IPS DF 6.9 (cell line): Measurements from ENCODE around the gene GPC5.
"Not testable (repeated sequence)": the region's sequence is repeated elsewhere in the genome, so short reads cannot be mapped to it uniquely, and the experiment has no call there.

ENCODE experiments used
- DNase-seq: peaks from one replicate; pipeline ENCODE4 v3.0.0-alpha.2; 2013; ENCODE audit warnings: low read depth, low spot score
- H3K27ac ChIP-seq: one replicate; pipeline ENCODE4 v1.5.1; 2013; ENCODE audit warnings: low read length, control low read depth
- H3K27me3 ChIP-seq: 2 replicates; pipeline ENCODE4 v1.6.1; 2013; ENCODE audit warnings: mild to moderate bottlenecking, low read length; ENCODE audit not compliant: control insufficient read depth, insufficient read depth
- H3K36me3 ChIP-seq: 2 replicates; pipeline ENCODE4 v1.6.1; 2013; ENCODE audit warnings: low read length; ENCODE audit not compliant: control insufficient read depth, insufficient read depth
- H3K4me1 ChIP-seq: 2 replicates; pipeline ENCODE4 v1.6.1; 2013; ENCODE audit warnings: low read length; ENCODE audit not compliant: control insufficient read depth, insufficient read depth
- H3K4me3 ChIP-seq: 2 replicates; pipeline ENCODE4 v1.5.1; 2013; ENCODE audit warnings: mild to moderate bottlenecking, low read length
- H3K9me3 ChIP-seq: 2 replicates; pipeline ENCODE4 v1.6.1; 2013; ENCODE audit warnings: low read length, inconsistent platforms; ENCODE audit not compliant: control insufficient read depth, insufficient read depth
- WGBS: extraction: QIAGEN DNeasy Blood & Tissue Kit; methylation state at CpG from one replicate; pipeline ENCODE4 v1.1.7; 2013; ENCODE audit warnings: mixed read lengths, missing lambda C conversion rate; ENCODE audit not compliant: insufficient read length, insufficient coverage; 5-methylcytosine and 5-hydroxymethylcytosine counted together

The GPC5 gene

DNA sequence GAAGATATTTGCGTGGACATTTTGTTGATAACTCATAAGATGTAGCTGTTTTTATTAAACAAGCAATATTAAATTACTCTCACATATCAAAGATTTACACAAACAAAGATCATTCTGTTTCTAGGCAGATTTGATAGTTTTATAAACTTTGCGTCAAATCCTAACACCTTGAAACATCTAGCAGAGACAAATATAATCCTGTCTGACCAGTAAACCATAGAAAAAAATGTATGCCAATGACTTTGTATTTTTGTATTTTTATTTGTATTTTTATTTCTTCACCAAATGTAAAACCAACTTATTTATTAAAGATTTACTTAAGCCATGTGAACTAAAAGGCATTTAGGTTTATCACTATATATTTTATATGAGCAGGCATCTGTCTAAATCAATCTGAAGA is 494.6 kb downstream of the GPC5 start:
- H3K9me3 ChIP-seq, result no peaks in the 10 kb centered on the region
- WGBS, result no CpG with 5 or more reads among the region's 2 CpGs
- no peaks in the 10 kb centered on the region for H3K36me3 ChIP-seq
- no peaks in the 10 kb centered on the region for H3K27me3 ChIP-seq
- no peak overlapping the region for H3K27ac ChIP-seq
- DNase-seq, result no peak
- no peak overlapping the region for H3K4me3 ChIP-seq
- H3K4me1 ChIP-seq, result no peaks in the 10 kb centered on the region

DNA sequence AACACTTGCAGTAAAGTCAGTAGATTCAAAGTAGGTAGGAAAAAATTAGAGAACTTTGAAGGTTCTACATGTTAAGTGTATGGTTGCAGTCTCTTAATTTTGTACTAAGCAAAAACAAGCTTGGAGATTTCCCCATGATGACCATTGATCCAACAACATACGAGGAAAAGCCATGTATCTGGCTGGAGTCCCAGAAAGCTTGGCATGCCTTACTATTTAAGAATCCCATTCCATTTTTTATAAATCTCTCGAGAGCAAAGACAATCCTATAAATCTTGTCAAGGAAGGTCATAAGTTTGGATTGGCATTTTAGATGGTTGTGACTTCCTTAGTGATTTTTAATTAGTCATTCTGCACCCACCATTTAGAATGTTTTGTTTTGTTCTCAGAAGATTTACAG is 495.9 kb downstream of the GPC5 start:
- no peak overlapping the region for H3K27ac ChIP-seq
- WGBS, result no CpG with 5 or more reads among the region's 2 CpGs
- no peak for DNase-seq
- no peaks in the 10 kb centered on the region for H3K36me3 ChIP-seq
- no peaks in the 10 kb centered on the region for H3K4me1 ChIP-seq
- no peak overlapping the region for H3K4me3 ChIP-seq
- no peaks in the 10 kb centered on the region for H3K27me3 ChIP-seq
- no peaks in the 10 kb centered on the region for H3K9me3 ChIP-seq

DNA sequence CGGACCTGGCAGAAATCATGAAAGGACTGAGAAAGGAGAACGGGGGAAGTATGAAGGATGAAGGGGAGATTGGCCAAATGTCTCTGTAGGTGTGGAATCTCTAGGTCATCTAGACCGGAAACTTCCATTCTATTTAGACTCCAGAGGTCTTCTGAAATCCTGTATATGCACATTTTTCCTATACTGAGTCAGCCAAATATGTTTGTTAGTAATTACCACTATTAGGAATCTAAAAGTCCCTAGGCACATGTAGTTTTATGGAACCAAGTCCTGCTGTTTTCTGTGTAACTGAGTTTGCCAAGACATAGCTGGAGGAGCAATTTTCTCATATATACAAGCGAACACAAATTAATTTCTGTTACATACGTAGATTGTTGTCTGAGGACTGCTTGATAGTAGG is 498.1 kb downstream of the GPC5 start:
- WGBS, result no CpG with 5 or more reads among the region's 5 CpGs

DNA sequence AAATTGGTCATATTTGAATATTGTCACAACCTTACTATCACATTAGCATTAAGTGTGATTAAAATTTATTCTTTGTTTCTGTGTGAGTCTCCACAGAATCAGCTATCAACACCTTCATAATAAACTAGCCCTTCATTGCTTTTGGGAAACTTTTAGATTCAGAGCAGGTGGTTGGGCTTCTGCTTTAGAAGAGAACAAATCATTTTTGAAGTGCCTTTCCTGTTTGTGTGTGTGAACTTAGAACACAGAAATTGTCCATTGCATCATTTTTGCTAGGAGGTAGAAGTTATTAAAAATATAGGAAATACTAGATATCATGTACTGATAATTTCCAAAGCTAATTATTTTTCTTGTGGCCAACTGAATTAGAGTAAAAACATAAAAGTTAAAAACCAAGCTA is 500.6 kb downstream of the GPC5 start:
- not testable (repeated sequence) for H3K27ac ChIP-seq, H3K4me3 ChIP-seq, H3K36me3 ChIP-seq, H3K9me3 ChIP-seq, H3K27me3 ChIP-seq, H3K4me1 ChIP-seq, DNase-seq

More for the DNA sequence above, 498.1 kb downstream of the GPC5 start:
- Histone ChIP-seq H3K27me3 (no peaks in the 10 kb centered on the region), H3K4me1 (no peaks in the 10 kb centered on the region), H3K4me3 (no peak overlapping the region), H3K9me3 (no peaks in the 10 kb centered on the region), H3K27ac (no peak overlapping the region), H3K36me3 (no peaks in the 10 kb centered on the region)
- no peak for DNase-seq

DNA sequence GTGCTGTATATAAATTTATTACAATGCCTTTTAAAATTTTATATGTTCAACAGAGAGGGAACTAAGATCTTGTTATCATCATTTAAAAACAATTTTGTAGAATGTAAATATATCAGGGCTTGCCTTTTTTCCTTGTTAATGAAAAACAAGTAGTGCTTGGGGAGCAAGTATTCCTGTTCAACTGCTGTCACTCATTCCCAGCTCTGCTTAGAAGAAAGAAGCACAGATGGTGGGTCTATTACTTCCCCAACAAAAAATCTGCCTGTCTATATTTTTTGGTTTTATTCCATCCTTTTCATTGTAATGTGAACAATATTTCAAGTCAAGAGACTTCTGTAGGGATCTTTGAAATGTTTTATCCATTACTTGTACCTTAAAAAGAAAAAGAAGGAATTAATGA is 503.9 kb downstream of the GPC5 start:
- H3K9me3 ChIP-seq, result no peaks in the 10 kb centered on the region
- H3K4me3 ChIP-seq, result no peak overlapping the region
- no peaks in the 10 kb centered on the region for H3K27me3 ChIP-seq
- H3K27ac ChIP-seq, result no peak overlapping the region
- no peaks in the 10 kb centered on the region for H3K4me1 ChIP-seq
- DNase-seq, result no peak
- no peaks in the 10 kb centered on the region for H3K36me3 ChIP-seq

DNA sequence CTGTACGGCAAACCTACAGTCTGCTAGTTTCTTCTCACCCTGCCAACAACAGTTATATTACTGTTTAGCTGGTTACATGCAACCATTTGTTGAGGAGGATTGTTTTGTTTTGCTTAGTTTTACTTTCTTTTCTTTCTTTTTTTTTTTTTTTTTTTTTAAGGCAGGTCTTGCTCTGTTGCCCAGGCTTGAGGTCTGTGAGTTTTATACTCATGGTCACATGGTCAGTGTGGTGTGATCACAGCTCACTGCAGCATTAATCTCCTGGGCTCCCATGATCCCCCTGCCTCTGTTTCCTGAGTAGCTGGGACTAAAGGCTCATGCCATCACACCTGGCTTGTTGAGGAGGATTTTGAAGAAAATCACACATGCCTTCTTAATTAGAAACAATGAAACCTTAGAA is 505.6 kb downstream of the GPC5 start:
- Histone ChIP-seq H3K4me3 (no peak overlapping the region), H3K4me1 (no peaks in the 10 kb centered on the region), H3K9me3 (no peaks in the 10 kb centered on the region), H3K27ac (no peak overlapping the region), H3K36me3 (no peaks in the 10 kb centered on the region), H3K27me3 (no peaks in the 10 kb centered on the region)
- DNase-seq, result no peak
- no CpG with 5 or more reads among the region's 1 CpG for WGBS

DNA sequence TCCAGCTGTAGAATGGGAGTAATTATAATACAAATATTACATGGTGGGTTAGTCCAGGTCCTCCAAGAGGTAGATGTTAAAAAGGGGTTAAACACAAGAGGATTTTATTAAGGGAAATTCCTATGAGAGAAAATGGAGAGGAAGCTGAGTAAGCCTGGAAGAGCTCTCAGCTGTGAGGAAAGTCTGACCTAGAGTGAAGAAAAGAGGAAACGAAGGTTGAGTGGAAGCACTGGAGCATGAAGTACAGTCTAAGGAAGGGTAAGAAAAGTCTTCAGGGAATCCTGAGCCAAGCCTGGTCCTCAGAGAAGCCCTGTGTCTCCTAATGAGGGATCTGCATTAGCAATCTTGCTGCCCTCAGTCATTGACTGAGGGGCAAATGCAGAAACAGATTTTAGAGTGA is 506.2 kb downstream of the GPC5 start:
- no peaks in the 10 kb centered on the region for H3K9me3 ChIP-seq
- H3K4me3 ChIP-seq, result no peak overlapping the region
- WGBS, result no CpG with 5 or more reads among the region's 1 CpG
- H3K36me3 ChIP-seq, result no peaks in the 10 kb centered on the region
- H3K27ac ChIP-seq, result no peak overlapping the region
- no peak for DNase-seq
- no peaks in the 10 kb centered on the region for H3K27me3 ChIP-seq
- H3K4me1 ChIP-seq, result no peaks in the 10 kb centered on the region

DNA sequence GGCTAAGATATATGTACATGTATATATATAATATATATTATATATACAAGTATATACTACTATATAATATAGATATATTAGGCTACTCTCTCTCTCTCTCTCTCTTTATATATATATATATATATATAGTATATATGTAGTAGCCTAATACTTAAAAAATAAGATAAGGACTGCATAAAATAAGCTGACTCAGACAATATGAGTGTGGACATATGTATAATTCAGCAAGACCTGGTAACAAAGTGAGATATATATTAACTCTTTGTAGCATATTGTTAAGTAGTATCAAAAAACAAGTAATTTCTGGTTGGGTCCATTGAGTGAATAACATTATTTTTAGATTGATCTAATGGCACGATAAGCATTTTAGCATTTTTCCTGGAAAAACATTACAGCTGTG is 509.0 kb downstream of the GPC5 start:
- WGBS, result no CpG with 5 or more reads among the region's 1 CpG
- no peak for DNase-seq
- H3K36me3 ChIP-seq, result no peaks in the 10 kb centered on the region
- H3K27ac ChIP-seq, result no peak overlapping the region
- no peak overlapping the region for H3K4me3 ChIP-seq
- no peaks in the 10 kb centered on the region for H3K9me3 ChIP-seq
- H3K4me1 ChIP-seq, result no peaks in the 10 kb centered on the region
- H3K27me3 ChIP-seq, result no peaks in the 10 kb centered on the region

DNA sequence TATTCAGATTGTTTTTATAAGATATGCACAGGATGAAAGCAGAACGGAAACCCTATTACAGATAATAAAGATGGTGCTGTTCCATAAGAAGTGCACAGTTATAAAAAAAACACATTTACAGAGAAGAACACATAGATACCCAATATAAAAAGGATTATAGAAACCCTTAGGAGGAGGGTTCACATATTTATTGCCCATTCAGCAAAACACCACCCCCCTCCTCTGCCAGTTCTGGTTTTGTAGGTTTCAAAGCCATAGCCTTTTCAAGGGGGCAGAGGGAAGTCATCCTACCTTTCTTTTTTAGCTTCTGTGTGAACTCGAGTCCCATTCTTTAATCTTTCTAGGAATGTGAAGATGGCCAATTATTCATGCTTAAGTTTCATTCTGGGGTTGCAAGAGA is 511.2 kb downstream of the GPC5 start:
- no CpG with 5 or more reads among the region's 2 CpGs for WGBS
- no peaks in the 10 kb centered on the region for H3K4me1 ChIP-seq
- H3K9me3 ChIP-seq, result no peaks in the 10 kb centered on the region
- H3K36me3 ChIP-seq, result no peaks in the 10 kb centered on the region
- H3K4me3 ChIP-seq, result no peak overlapping the region
- H3K27me3 ChIP-seq, result no peaks in the 10 kb centered on the region
- DNase-seq, result no peak
- H3K27ac ChIP-seq, result no peak overlapping the region

DNA sequence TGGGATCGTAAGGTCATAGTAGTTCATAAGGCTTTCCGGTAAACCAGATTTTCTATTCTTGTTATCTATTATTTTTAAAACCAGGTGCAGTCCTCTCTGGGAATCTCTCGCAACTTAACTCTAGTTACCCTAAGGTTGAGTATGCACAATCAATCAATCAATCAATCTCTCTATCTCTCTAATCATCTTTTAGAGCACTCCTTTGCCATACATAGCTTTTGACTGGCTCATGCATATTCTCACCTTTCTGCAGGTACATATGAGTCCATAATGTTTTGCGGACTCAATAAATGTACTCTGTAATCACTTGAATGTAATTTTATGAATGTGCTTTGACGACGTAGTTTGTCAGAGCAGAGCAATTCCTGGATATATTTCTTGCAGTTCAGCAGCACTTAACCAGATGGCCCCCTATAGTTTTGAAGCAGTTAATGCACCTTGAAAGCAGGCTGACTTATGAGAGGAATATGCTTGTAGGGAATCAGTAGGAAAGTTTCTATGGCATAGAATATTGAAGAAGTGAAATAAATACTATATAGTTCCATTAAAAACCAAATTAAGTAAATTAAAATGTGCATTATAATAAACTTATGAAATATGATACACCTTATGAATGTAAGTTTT is 524.7 kb downstream of the GPC5 start:
- DNase-seq, result no peak
- Histone ChIP-seq H3K9me3 (no peaks in the 10 kb centered on the region), H3K27me3 (no peaks in the 10 kb centered on the region), H3K27ac (no peak overlapping the region), H3K36me3 (no peaks in the 10 kb centered on the region), H3K4me1 (no peaks in the 10 kb centered on the region), H3K4me3 (no peak overlapping the region)
- WGBS, result no CpG with 5 or more reads among the region's 6 CpGs

DNA sequence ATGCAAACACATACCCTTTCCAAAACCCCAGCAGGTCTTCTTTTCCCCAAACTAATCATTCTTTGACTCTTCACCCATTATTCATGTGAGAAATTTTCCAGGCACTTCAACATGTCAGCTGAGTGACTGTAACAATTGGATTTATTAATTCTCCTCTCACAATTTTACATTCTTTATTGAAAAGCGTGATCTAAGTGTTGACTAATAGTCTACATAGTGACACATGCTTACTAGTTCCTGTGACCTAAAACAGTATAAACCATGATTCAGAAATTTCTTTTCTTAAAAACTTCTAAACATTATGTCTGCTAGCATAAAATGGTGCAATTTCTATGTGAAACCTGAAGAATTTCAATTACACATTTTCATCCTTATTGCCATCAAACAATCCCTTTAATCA is 532.3 kb downstream of the GPC5 start:
- H3K36me3 ChIP-seq, result no peaks in the 10 kb centered on the region
- no peak overlapping the region for H3K4me3 ChIP-seq
- no peak overlapping the region for H3K27ac ChIP-seq
- no peaks in the 10 kb centered on the region for H3K4me1 ChIP-seq
- DNase-seq, result no peak
- no peaks in the 10 kb centered on the region for H3K9me3 ChIP-seq
- WGBS, result no CpG with 5 or more reads among the region's 1 CpG
- no peaks in the 10 kb centered on the region for H3K27me3 ChIP-seq
